CD14-positive monocyte (primary cell): ENCODE data around the gene CDS2. TPM values are rescaled to one million over a fixed set of nuclear protein-coding genes. Genes with fewer than 3 reads are reported as not detected.
A peak's percentile ranks its signal among the peaks of the same experiment; 100 is the strongest.

Experiments
- DNase-seq, 3 donors: peaks; one replicate each; pipeline ENCODE4 v3.0.0-alpha.2; 2011 to 2022
- H2AFZ ChIP-seq: 2 replicates; pipeline ENCODE4 v1.6.0; 2012; ENCODE audit warnings: mild to moderate bottlenecking, low read depth, low read length, inconsistent platforms; ENCODE audit not compliant: insufficient read depth, poor library complexity, severe bottlenecking
- H3K27ac ChIP-seq, 2 donors: 1 replicate in 1 of 2; 2 replicates in 1 of 2; pipeline ENCODE4 v1.5.1; 2012 to 2013; ENCODE audit warnings: low read length in 2 of 2, control low read depth in 1 of 2, inconsistent platforms in 1 of 2, low read depth in 1 of 2, mild to moderate bottlenecking in 1 of 2
- H3K27me3 ChIP-seq, 2 donors: one replicate each; pipeline versions ENCODE4 v1.6.0 to v1.6.1; 2011 to 2013; ENCODE audit warnings: low read length in 2 of 2; ENCODE audit not compliant: control insufficient read depth in 2 of 2, insufficient read depth in 2 of 2
- H3K36me3 ChIP-seq, 2 donors: replicated peaks in 1 of 2; 1 replicate in 1 of 2; 2 replicates in 1 of 2; pipeline versions ENCODE4 v1.5.1 to v1.6.1; 2012 to 2013; ENCODE audit warnings: low read length in 2 of 2, control low read depth in 1 of 2, inconsistent platforms in 1 of 2, mild to moderate bottlenecking in 1 of 2; ENCODE audit not compliant: insufficient read depth in 2 of 2, control insufficient read depth in 1 of 2
- H3K4me1 ChIP-seq, 2 donors: 1 replicate in 1 of 2; 2 replicates in 1 of 2; pipeline versions ENCODE4 v1.5.1 to v1.6.1; 2012 to 2013; ENCODE audit warnings: low read length in 2 of 2, control low read depth in 1 of 2, inconsistent platforms in 1 of 2, mild to moderate bottlenecking in 1 of 2, moderate library complexity in 1 of 2; ENCODE audit not compliant: insufficient read depth in 2 of 2, control insufficient read depth in 1 of 2
- H3K4me2 ChIP-seq: replicated peaks from 2 replicates; pipeline ENCODE3; 2012; ENCODE audit warnings: low read length, moderate library complexity, mild to moderate bottlenecking; ENCODE audit not compliant: poor library complexity, severe bottlenecking; ENCODE audit errors: extremely low read depth
- H3K4me3 ChIP-seq, 3 experiments: fragments of 200-600 bp in 1 of 3; sonication (generic) in 1 of 3; replicated peaks in 1 of 3; 1 replicate in 2 of 3; 2 replicates in 1 of 3; pipeline ENCODE4 v1.5.1; 2011 to 2013; ENCODE audit warnings: low read length in 3 of 3, mild to moderate bottlenecking in 3 of 3, control low read depth in 2 of 3, low read depth in 2 of 3, inconsistent platforms in 1 of 3, moderate library complexity in 1 of 3
- H3K79me2 ChIP-seq: 2 replicates; pipeline ENCODE4 v1.6.0; 2012; ENCODE audit warnings: mild to moderate bottlenecking, control low read depth, inconsistent platforms, low read length, moderate library complexity; ENCODE audit not compliant: insufficient read depth
- H3K9ac ChIP-seq: 2 replicates; pipeline ENCODE4 v1.6.0; 2017; ENCODE audit warnings: low read length, mild to moderate bottlenecking; ENCODE audit not compliant: insufficient read depth, poor library complexity, severe bottlenecking
- H3K9me3 ChIP-seq, 2 donors: replicated peaks in 1 of 2; 1 replicate in 1 of 2; 2 replicates in 1 of 2; pipeline versions ENCODE4 v1.5.1 to v1.6.1; 2012 to 2013; ENCODE audit warnings: low read length in 2 of 2, control low read depth in 1 of 2; ENCODE audit not compliant: control insufficient read depth in 1 of 2, insufficient read depth in 1 of 2
- H4K20me1 ChIP-seq: 2 replicates; pipeline ENCODE4 v1.6.0; 2012; ENCODE audit warnings: mild to moderate bottlenecking, low read length, control low read depth, moderate library complexity; ENCODE audit not compliant: insufficient read depth
- H3K27ac Mint-ChIP-seq, 7 donors: one replicate each; pipeline ENCODE4 v1.8.0; 2020; ENCODE audit warnings: mild to moderate bottlenecking in 7 of 7, mixed read lengths in 7 of 7, moderate library complexity in 6 of 7, inconsistent platforms in 2 of 7
- H3K27me3 Mint-ChIP-seq, 3 donors: one replicate each; pipeline ENCODE4 v1.8.0; 2021 to 2022; ENCODE audit warnings: low read depth in 3 of 3, mild to moderate bottlenecking in 3 of 3, mixed read lengths in 3 of 3, moderate library complexity in 3 of 3, inconsistent platforms in 1 of 3
- H3K36me3 Mint-ChIP-seq, 2 donors: one replicate each; pipeline ENCODE4 v1.8.0; 2020; ENCODE audit warnings: mixed read lengths in 2 of 2, inconsistent platforms in 1 of 2, mild to moderate bottlenecking in 1 of 2
- H3K4me1 Mint-ChIP-seq: one replicate; pipeline ENCODE4 v1.8.0; 2020; ENCODE audit warnings: mild to moderate bottlenecking, mixed read lengths
- H3K4me3 Mint-ChIP-seq, 2 donors: one replicate each; pipeline ENCODE4 v1.8.0; 2020; ENCODE audit warnings: mild to moderate bottlenecking in 2 of 2, mixed read lengths in 2 of 2, moderate library complexity in 1 of 2
- H3K9me3 Mint-ChIP-seq, 7 donors: one replicate each; pipeline ENCODE4 v1.8.0; 2020 to 2022; ENCODE audit warnings: mixed read lengths in 7 of 7, mild to moderate bottlenecking in 6 of 7, moderate library complexity in 6 of 7, inconsistent platforms in 2 of 7
- CTCF ChIP-seq: fragments of 200-600 bp; IDR thresholded peaks from one replicate; pipeline ENCODE4 v1.8.0; 2022; ENCODE audit warnings: antibody characterized with exemption, mild to moderate bottlenecking
- WGBS: methylation state at CpG from one replicate; pipeline ENCODE4 v1.1.5; 2013; ENCODE audit warnings: missing lambda C conversion rate; ENCODE audit not compliant: insufficient coverage; 5-methylcytosine and 5-hydroxymethylcytosine counted together
- intact Hi-C, 2 donors: fragments of 100-400 bp; cut with micrococcal nuclease; formaldehyde crosslinking; loops; one replicate each; pipeline versions ENCODE4 v1.15.0 to v1.15.1; 2023
- polyA plus RNA-seq, 3 donors: library from polyadenylated mRNA; depleted of rRNA in 1 of 3; unstranded in 2 of 3; stranded (reverse) in 1 of 3; fragments of 300-500 nt in 2 of 3; fragments of >200 nt in 1 of 3; fragmentation: Illumina TruSeq in 2 of 3; gene quantifications; 1 replicate in 2 of 3; 2 replicates in 1 of 3; pipeline ENCODE4 v1.2.3, GENCODE V29; 2012 to 2021

The CDS2 gene
- polyA plus RNA-seq, 3 donors, result 28.6 to 62.6 (median 54.4) TPM

- Mint-ChIP-seq H3K27ac (peak overlapping the region in 4 of 7 donors; percentile 0 to 36 (median 22)), H3K4me1 (peaks cover 50% of the 10 kb centered on the region), H3K9me3 (peaks cover 0 to 2% (median 0%) of the 10 kb centered on the region in 7 donors), H3K36me3 (peaks cover 10 to 24% of the 10 kb centered on the region in 2 donors), H3K4me3 (no peak overlapping the region), H3K27me3 (peaks cover 0 to 2% (median 0%) of the 10 kb centered on the region in 3 donors)
- Histone ChIP-seq H3K27me3 (no peaks in the 10 kb centered on the region), H3K9me3 (no peaks in the 10 kb centered on the region), H3K4me2 (no peak overlapping the region), H3K4me1 (peaks cover 23 to 46% of the 10 kb centered on the region in 2 donors), H3K36me3 (peaks cover 4 to 10% of the 10 kb centered on the region in 2 donors), H3K9ac (no peak overlapping the region), H3K79me2 (peaks cover 96% of the 10 kb centered on the region), H3K27ac (peak overlapping the region in 1 of 2 donors; percentile 46), H2AFZ (no peak overlapping the region), H4K20me1 (peaks cover 57% of the 10 kb centered on the region), H3K4me3 (no peak overlapping the region)
- 41% methylated on average over 4 of the region's 4 CpGs for WGBS
- DNase-seq, result no peak
- intact Hi-C loops, result no loop called here
- no peak for TF ChIP-seq CTCF
These were observed 30.1 kb downstream of the CDS2 start for GRCh38 chr20:5156675-5157448.

GRCh38 chr20:5159928-5160327, 33.1 kb downstream of the CDS2 start:
- intact Hi-C loops, result no loop called here
- Histone ChIP-seq H3K9me3 (no peaks in the 10 kb centered on the region), H3K79me2 (peaks cover 96% of the 10 kb centered on the region), H3K27me3 (no peaks in the 10 kb centered on the region), H3K27ac (peak overlapping the region in 1 of 2 donors; percentile 59), H3K4me2 (no peak overlapping the region), H3K4me1 (peaks cover 22 to 39% of the 10 kb centered on the region in 2 donors), H3K36me3 (no peaks in the 10 kb centered on the region), H3K9ac (no peak overlapping the region), H3K4me3 (no peak overlapping the region), H2AFZ (no peak overlapping the region), H4K20me1 (peaks cover 44% of the 10 kb centered on the region)
- Mint-ChIP-seq H3K27me3 (peaks cover 0 to 2% (median 0%) of the 10 kb centered on the region in 3 donors), H3K4me1 (peaks cover 50% of the 10 kb centered on the region), H3K9me3 (peaks cover 0 to 2% (median 0%) of the 10 kb centered on the region in 7 donors), H3K27ac (peak overlapping the region in 4 of 7 donors; percentile 41 to 82 (median 78)), H3K4me3 (no peak overlapping the region), H3K36me3 (peaks cover 3 to 11% of the 10 kb centered on the region in 2 donors)
- no peak for TF ChIP-seq CTCF
- no peak for DNase-seq
- WGBS, result 94% methylated on average over 2 of the region's 3 CpGs
